Measurements from ENCODE around the gene CAMSAP3.

The CAMSAP3 gene

GRCh38 chr19:7648265-7649014 is 52.8 kb downstream of the CAMSAP3 start:
- DNase-seq = no peak

GRCh38 chr19:7650148-7650547 is 54.5 kb downstream of the CAMSAP3 start:
- no peak for DNase-seq

- no peak for DNase-seq
Observed at GRCh38 chr19:7652061-7652641, 56.5 kb downstream of the CAMSAP3 start.

- no peak for DNase-seq
Observed at GRCh38 chr19:7654401-7654800, 58.7 kb downstream of the CAMSAP3 start.

- no peak for DNase-seq
Observed at GRCh38 chr19:7655581-7655980, 59.9 kb downstream of the CAMSAP3 start.

- no peak for DNase-seq
Observed at GRCh38 chr19:7657131-7657751, 61.6 kb downstream of the CAMSAP3 start.

GRCh38 chr19:7658219-7658686 is 62.6 kb downstream of the CAMSAP3 start:
- DNase-seq = no peak

- DNase-seq = no peak
Observed at GRCh38 chr19:7661744-7662538, 66.3 kb downstream of the CAMSAP3 start.

GRCh38 chr19:7662657-7663056 is 67.0 kb downstream of the CAMSAP3 start:
- no peak for DNase-seq

- DNase-seq = no peak
Observed at GRCh38 chr19:7663706-7664105, 68.0 kb downstream of the CAMSAP3 start.

- no peak for DNase-seq
Observed at GRCh38 chr19:7665076-7665475, 69.4 kb downstream of the CAMSAP3 start.
